ENCODE results near the gene PPP1R3E.
A peak's percentile ranks its signal among the peaks of the same experiment; 100 is the strongest.

Gene PPP1R3E

GRCh38 chr14:23322568-23323517 is 20.2 kb upstream of the PPP1R3E start:
- no peak for DNase-seq

GRCh38 chr14:23321572-23322547 is 19.2 kb upstream of the PPP1R3E start:
- peak; percentile 33 for DNase-seq

- DNase-seq = peak; percentile 99
Measured at GRCh38 chr14:23320584-23321571, 18.2 kb upstream of the PPP1R3E start, which contains the start of gene PABPN1. Gene PABPN1 (plus strand): TSS chr14:23321457. CDS start chr14:23321470, 13 bp downstream.

GRCh38 chr14:23319746-23320583 is 17.3 kb upstream of the PPP1R3E start:
- no peak for DNase-seq

- no peak for DNase-seq
Measured at GRCh38 chr14:23316300-23316699, 13.6 kb upstream of the PPP1R3E start.

GRCh38 chr14:23310546-23310945 is 7.9 kb upstream of the PPP1R3E start:
- no peak for DNase-seq

GRCh38 chr14:23308721-23309445 is 6.2 kb upstream of the PPP1R3E start:
- DNase-seq = no peak

GRCh38 chr14:23307687-23308644 is 5.3 kb upstream of the PPP1R3E start:
- DNase-seq = no peak

- no peak for DNase-seq
Measured at GRCh38 chr14:23307146-23307530, 4.5 kb upstream of the PPP1R3E start.

GRCh38 chr14:23306412-23307145 is 3.9 kb upstream of the PPP1R3E start, which contains the start of gene BCL2L2:
Gene BCL2L2 (plus strand): TSS chr14:23306833. CDS start chr14:23307768, 935 bp downstream.
- DNase-seq = peak; percentile 81

- DNase-seq = peak; percentile 79
Measured at GRCh38 chr14:23301969-23302289, 730 bp downstream of the PPP1R3E start.

GRCh38 chr14:23301288-23301968 is 1.2 kb downstream of the PPP1R3E start:
- peak; percentile 99 for DNase-seq

- no peak for DNase-seq
Measured at GRCh38 chr14:23300687-23301223, 1.9 kb downstream of the PPP1R3E start.

GRCh38 chr14:23299986-23300686 is 2.5 kb downstream of the PPP1R3E start:
- DNase-seq = no peak

GRCh38 chr14:23299211-23299957 is 3.3 kb downstream of the PPP1R3E start:
- DNase-seq = peak; percentile 29

Measured in NCI-H2227 treated with DMSO at 0.1 percent for 48 hours (cell line).